Transverse colon (tissue), 4 donors: ENCODE results near the gene BMP2K. TPM values are rescaled to one million over a fixed set of nuclear protein-coding genes. Genes with fewer than 3 reads are reported as not detected.

Source experiments
- DNase-seq: peaks from one replicate; pipeline ENCODE4 v3.0.0-alpha.2; 2019
- H3K27ac ChIP-seq, 4 donors: fragments of 200-600 bp; sonication (generic); 2 replicates each; pipeline ENCODE4 v1.5.1; 2016 to 2018; ENCODE audit warnings: inconsistent platforms in 4 of 4
- H3K27me3 ChIP-seq: fragments of 200-600 bp; sonication (generic); 2 replicates; pipeline ENCODE4 v1.5.1; 2017; ENCODE audit warnings: inconsistent platforms
- H3K36me3 ChIP-seq, 4 donors: fragments of 200-600 bp; sonication (generic); 2 replicates each; pipeline ENCODE4 v1.5.1; 2017 to 2019; ENCODE audit warnings: inconsistent platforms in 4 of 4
- H3K4me1 ChIP-seq, 4 donors: fragments of 200-600 bp; sonication (generic); 2 replicates each; pipeline ENCODE4 v1.5.1; 2017 to 2020; ENCODE audit warnings: inconsistent platforms in 4 of 4
- H3K4me3 ChIP-seq, 4 donors: fragments of 200-600 bp; sonication (generic); 1 replicate in 1 of 4; 2 replicates in 3 of 4; pipeline versions ENCODE4 v1.5.1 to v1.6.1; 2017 to 2019; ENCODE audit warnings: inconsistent platforms in 4 of 4
- H3K9me3 ChIP-seq, 2 donors: fragments of 200-600 bp; sonication (generic); 2 replicates each; pipeline ENCODE4 v1.5.1; 2017 to 2019; ENCODE audit warnings: inconsistent platforms in 2 of 2
- CTCF ChIP-seq, 5 experiments: fragments of 200-600 bp in 3 of 5; fragments of 450-650 bp in 2 of 5; sonication (generic) in 3 of 5; IDR thresholded peaks; 1 replicate in 2 of 5; 2 replicates in 3 of 5; pipeline ENCODE4 v1.5.1; 2016 to 2017; ENCODE audit warnings: antibody characterized with exemption in 5 of 5, inconsistent platforms in 3 of 5, mild to moderate bottlenecking in 2 of 5, moderate library complexity in 1 of 5
- EP300 ChIP-seq: sonication (generic); formaldehyde crosslinking; IDR thresholded peaks from one replicate; pipeline ENCODE4 v1.6.1; 2017; ENCODE audit warnings: antibody characterized with exemption, low read depth
- POLR2A ChIP-seq: fragments of 450-650 bp; IDR thresholded peaks from one replicate; pipeline ENCODE4 v1.6.1; 2016; ENCODE audit warnings: antibody characterized with exemption, mild to moderate bottlenecking, moderate library complexity
- POLR2AphosphoS5 ChIP-seq, 3 donors: sonication (generic); formaldehyde crosslinking; IDR thresholded peaks; one replicate each; pipeline ENCODE4 v1.6.1; 2016; ENCODE audit warnings: antibody characterized with exemption in 3 of 3
- WGBS, 2 donors: methylation state at CpG; one replicate each; pipeline ENCODE4 v1.1.5; 2018; ENCODE audit warnings: low coverage in 1 of 2; 5-methylcytosine and 5-hydroxymethylcytosine counted together
- in situ Hi-C, 4 donors: fragments of 200-750 bp; cut with MboI; loops; one replicate each; pipeline versions ENCODE4 v1.15.0 to v1.15.1; 2017; ENCODE audit warnings: low sequenced_read_pairs in 3 of 4, low pct_ligation_motif_present in 1 of 4, low pct_unique_long_range_greater_than_20kb in 1 of 4
- intact Hi-C: fragments of 100-400 bp; cut with DNase I; formaldehyde crosslinking; loops from one replicate; pipeline ENCODE4 v1.15.1; 2023; ENCODE audit warnings: low total_unique reads
- total RNA-seq, 4 donors: library from RNA; depleted of rRNA; stranded (reverse); fragments of >200 nt; gene quantifications; one replicate each; pipeline ENCODE4 v1.1.0, GENCODE V29; 2016

The BMP2K gene
- total RNA-seq, 4 donors from 2014 or later = 12.3 to 147 (median 71.2) TPM

- intact Hi-C loops (no loop called here), in situ Hi-C loops (no loop called here)
- no peaks in the 10 kb centered on the region for H3K36me3 ChIP-seq
- no peak overlapping the region for H3K27ac ChIP-seq
- no peaks in the 10 kb centered on the region for H3K9me3 ChIP-seq
- peaks cover 0 to 39% (median 7%) of the 10 kb centered on the region in 4 donors for H3K4me1 ChIP-seq
- H3K4me3 ChIP-seq = no peak overlapping the region
- H3K27me3 ChIP-seq = no peaks in the 10 kb centered on the region
- no peak for DNase-seq
- TF ChIP-seq CTCF (IDR thresholded peaks at IDR 0.05) (no peak), POLR2A (no peak), POLR2AphosphoS5 (IDR thresholded peaks at IDR 0.05) (no peak), EP300 (no peak)
Measured at GRCh38 chr4:78764498-78764961, 11.6 kb upstream of the BMP2K start.

GRCh38 chr4:78765432-78766006 is 10.6 kb upstream of the BMP2K start:
- DNase-seq = no peak
- in situ Hi-C loops = no loop called here
- Histone ChIP-seq H3K4me1 (peaks cover 0 to 39% (median 7%) of the 10 kb centered on the region in 4 donors), H3K36me3 (no peaks in the 10 kb centered on the region), H3K27me3 (no peaks in the 10 kb centered on the region), H3K4me3 (no peak overlapping the region), H3K27ac (no peak overlapping the region), H3K9me3 (no peaks in the 10 kb centered on the region)
- 31 to 39% methylated on average over 1 of the region's 1 CpG for WGBS, 2 donors
- no peak for TF ChIP-seq CTCF (IDR thresholded peaks at IDR 0.05)
- TF ChIP-seq POLR2AphosphoS5 (IDR thresholded peaks at IDR 0.05) = no peak
- no peak for TF ChIP-seq POLR2A
- no peak for TF ChIP-seq EP300
- intact Hi-C loops = no loop called here

DNA sequence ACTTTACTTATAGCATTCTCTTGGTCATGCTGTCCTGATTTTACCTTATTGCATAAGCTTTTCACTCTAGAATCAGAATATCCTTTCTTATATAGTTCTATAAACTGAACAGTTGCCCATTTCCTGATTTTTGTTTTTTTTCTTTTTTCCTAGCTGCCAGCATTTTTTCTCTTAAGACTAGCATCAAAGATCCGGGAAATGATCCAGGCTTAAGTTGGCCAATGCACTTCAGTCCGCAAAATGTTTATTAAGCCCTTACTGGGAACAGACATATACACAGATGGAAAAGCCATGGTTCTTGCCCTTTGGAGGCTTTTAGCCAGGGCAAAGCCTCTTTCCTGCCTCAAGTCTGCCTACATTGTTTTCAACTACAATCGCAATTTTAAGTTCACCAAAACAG is 10.1 kb upstream of the BMP2K start:
- Histone ChIP-seq H3K36me3 (no peaks in the 10 kb centered on the region), H3K27me3 (no peaks in the 10 kb centered on the region), H3K9me3 (no peaks in the 10 kb centered on the region), H3K4me3 (no peak overlapping the region), H3K4me1 (peaks cover 0 to 39% (median 7%) of the 10 kb centered on the region in 4 donors), H3K27ac (no peak overlapping the region)
- DNase-seq = no peak
- in situ Hi-C loops (no loop called here), intact Hi-C loops (no loop called here)
- 33 to 44% methylated on average over 2 to 3 of the region's 3 CpGs for WGBS, 2 donors
- TF ChIP-seq POLR2A = no peak
- no peak for TF ChIP-seq CTCF (IDR thresholded peaks at IDR 0.05)
- TF ChIP-seq EP300 = no peak
- TF ChIP-seq POLR2AphosphoS5 (IDR thresholded peaks at IDR 0.05) = no peak

DNA sequence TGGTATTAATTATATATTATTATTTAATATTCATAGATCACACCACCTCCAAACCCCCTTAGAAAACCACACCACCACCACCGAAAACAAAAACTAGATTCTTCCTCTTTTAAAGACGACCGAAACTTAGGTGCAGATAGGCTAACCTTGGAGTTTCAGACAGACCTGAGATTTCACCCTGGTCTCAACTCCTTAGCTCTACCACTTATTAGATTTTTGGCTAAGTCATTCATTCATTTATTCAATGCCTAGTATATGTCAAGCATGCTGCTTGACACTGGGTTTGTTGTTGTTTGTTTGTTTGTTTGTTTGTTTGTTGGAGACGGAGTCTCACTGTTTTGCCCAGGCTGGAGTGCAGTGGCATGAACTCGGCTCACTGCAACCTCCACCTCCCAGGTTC is 9.5 kb upstream of the BMP2K start:
- intact Hi-C loops = no loop called here
- no peak overlapping the region for H3K27ac ChIP-seq
- TF ChIP-seq CTCF (IDR thresholded peaks at IDR 0.05) (no peak), EP300 (no peak), POLR2AphosphoS5 (IDR thresholded peaks at IDR 0.05) (no peak), POLR2A (no peak)
- no peak overlapping the region for H3K4me3 ChIP-seq
- 83 to 90% methylated on average over 3 to 5 of the region's 5 CpGs for WGBS, 2 donors
- H3K4me1 ChIP-seq = peaks cover 0 to 39% (median 7%) of the 10 kb centered on the region in 4 donors
- in situ Hi-C loops = no loop called here
- no peaks in the 10 kb centered on the region for H3K27me3 ChIP-seq
- no peaks in the 10 kb centered on the region for H3K9me3 ChIP-seq
- DNase-seq = no peak
- H3K36me3 ChIP-seq = no peaks in the 10 kb centered on the region
